Esophagus muscularis mucosa (tissue), 3 donors: ENCODE results near the gene TAS1R3.

Source experiments
- POLR2A ChIP-seq: fragments of 450-650 bp; IDR thresholded peaks from one replicate; pipeline ENCODE4 v1.6.1; 2017; ENCODE audit warnings: antibody characterized with exemption, moderate library complexity, mild to moderate bottlenecking, low read depth
- POLR2AphosphoS5 ChIP-seq, 2 donors: sonication (generic); formaldehyde crosslinking; IDR thresholded peaks; one replicate each; pipeline ENCODE4 v1.6.1; 2017; ENCODE audit warnings: antibody characterized with exemption in 2 of 2
- TF ChIP-seq, protein P1 (sequence below), 3 experiments: fragments of 200-600 bp in 2 of 3; fragments of 450-650 bp in 1 of 3; sonication (generic) in 2 of 3; IDR thresholded peaks; one replicate each; pipeline ENCODE4 v1.5.1; 2017 to 2019; ENCODE audit warnings: antibody characterized with exemption in 3 of 3, mild to moderate bottlenecking in 2 of 3, moderate library complexity in 1 of 3

GRCh38 chr1:1292851-1293250 is 38.2 kb upstream of the TAS1R3 start:
- TF ChIP-seq, protein P1, sequence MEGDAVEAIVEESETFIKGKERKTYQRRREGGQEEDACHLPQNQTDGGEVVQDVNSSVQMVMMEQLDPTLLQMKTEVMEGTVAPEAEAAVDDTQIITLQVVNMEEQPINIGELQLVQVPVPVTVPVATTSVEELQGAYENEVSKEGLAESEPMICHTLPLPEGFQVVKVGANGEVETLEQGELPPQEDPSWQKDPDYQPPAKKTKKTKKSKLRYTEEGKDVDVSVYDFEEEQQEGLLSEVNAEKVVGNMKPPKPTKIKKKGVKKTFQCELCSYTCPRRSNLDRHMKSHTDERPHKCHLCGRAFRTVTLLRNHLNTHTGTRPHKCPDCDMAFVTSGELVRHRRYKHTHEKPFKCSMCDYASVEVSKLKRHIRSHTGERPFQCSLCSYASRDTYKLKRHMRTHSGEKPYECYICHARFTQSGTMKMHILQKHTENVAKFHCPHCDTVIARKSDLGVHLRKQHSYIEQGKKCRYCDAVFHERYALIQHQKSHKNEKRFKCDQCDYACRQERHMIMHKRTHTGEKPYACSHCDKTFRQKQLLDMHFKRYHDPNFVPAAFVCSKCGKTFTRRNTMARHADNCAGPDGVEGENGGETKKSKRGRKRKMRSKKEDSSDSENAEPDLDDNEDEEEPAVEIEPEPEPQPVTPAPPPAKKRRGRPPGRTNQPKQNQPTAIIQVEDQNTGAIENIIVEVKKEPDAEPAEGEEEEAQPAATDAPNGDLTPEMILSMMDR (IDR thresholded peaks at IDR 0.05) = no peak
- TF ChIP-seq POLR2AphosphoS5 (IDR thresholded peaks at IDR 0.05) (no peak), POLR2A (no peak)
